GM12891 (cell line): ENCODE measurements around the gene RERE.

ENCODE experiments used
- PAX5 ChIP-seq: IDR thresholded peaks from 2 replicates; pipeline ENCODE4 v1.6.1; 2011; ENCODE audit warnings: low read length, moderate library complexity, mild to moderate bottlenecking; ENCODE audit not compliant: insufficient read depth, severe bottlenecking
- POLR2A ChIP-seq: IDR thresholded peaks from 2 replicates; pipeline ENCODE4 v1.6.1; 2011; ENCODE audit warnings: low read depth, low read length, control low read depth

GRCh38 chr1:8641377-8641997 is 176.0 kb downstream of the RERE start:
- TF ChIP-seq POLR2A (no peak), PAX5 (no peak)
